A549 (cell line): ENCODE measurements around the gene CDK17. TPM values are rescaled to one million over a fixed set of nuclear protein-coding genes. Genes with fewer than 3 reads are reported as not detected.

ENCODE experiments used
- ATAC-seq, 2 experiments: fragments of 200-7000 bp in 1 of 2; fragments of >200 bp in 1 of 2; cut with Nextera tagmentation in 1 of 2; cut with Tn5 transposase in 1 of 2; 3 replicates each; pipeline versions ENCODE4 v1.8.0 to v1.9.1; 2018 to 2020; ENCODE audit warnings: mild to moderate bottlenecking in 1 of 2, moderate library complexity in 1 of 2
- CTCF ChIA-PET: fragments of 300-600 bp; sonication (Branson Sonifier 250); formaldehyde crosslinking; extraction: SDS; loops from one replicate; lab custom pipeline; 2021; ENCODE audit warnings: antibody characterized with exemption, inconsistent platforms; lab: Yijun Ruan, JAX
- POLR2A ChIA-PET: fragments of 350-600 bp; formaldehyde crosslinking; extraction: SDS; loops from one replicate; lab custom pipeline; 2021; ENCODE audit warnings: antibody characterized with exemption, inconsistent platforms; lab: Yijun Ruan, JAX
- DNase-seq, 2 experiments: peaks; one replicate each; pipeline versions ENCODE4 v3.0.0 to v3.0.0-alpha.2; 2011 to 2016; ENCODE audit warnings: low read depth in 1 of 2, low spot score in 1 of 2
- FAIRE-seq: peaks from 2 replicates; lab custom pipeline; 2011; peaks lifted over from hg19 to GRCh38; lab: Jason Lieb, UNC
- H3K27ac ChIP-seq, 2 experiments: fragments of >200 bp; sonication (Bioruptor Twin); formaldehyde crosslinking; 3 replicates each; pipeline ENCODE4 v1.5.1; 2016 to 2017
- H3K4me1 ChIP-seq: fragments of >200 bp; sonication (Bioruptor Twin); formaldehyde crosslinking; 3 replicates; pipeline ENCODE4 v1.6.1; 2016
- H3K4me2 ChIP-seq: fragments of >200 bp; sonication (Bioruptor Twin); formaldehyde crosslinking; 3 replicates; pipeline ENCODE4 v1.6.1; 2016
- H3K4me3 ChIP-seq: fragments of >200 bp; sonication (Bioruptor Twin); formaldehyde crosslinking; 3 replicates; pipeline ENCODE4 v1.5.1; 2016
- H3K9me3 ChIP-seq: fragments of >200 bp; sonication (Bioruptor Twin); formaldehyde crosslinking; 3 replicates; pipeline ENCODE4 v1.6.1; 2016
- CBX8 ChIP-seq: fragments of 200-600 bp; sonication (generic); IDR thresholded peaks from 2 replicates; pipeline ENCODE4 v1.6.1; 2016
- CEBPB ChIP-seq, 2 experiments: fragments of >200 bp in 1 of 2; sonication (Bioruptor Twin) in 1 of 2; formaldehyde crosslinking in 1 of 2; IDR thresholded peaks; 2 replicates each; pipeline ENCODE4 v1.6.1; 2012 to 2016
- CHD2 ChIP-seq: fragments of 150-350 bp; IDR thresholded peaks from 2 replicates; pipeline ENCODE4 v1.6.1; 2014; ENCODE audit warnings: low read length; ENCODE audit not compliant: partially characterized antibody
- EHF ChIP-seq: fragments of 250-450 bp; sonication (Bioruptor Pico); IDR thresholded peaks from 2 replicates; pipeline ENCODE4 v1.5.0; 2020; ENCODE audit warnings: mild to moderate bottlenecking
- FOSB ChIP-seq: fragments of 250-450 bp; sonication (Bioruptor Pico); IDR thresholded peaks from 2 replicates; pipeline ENCODE4 v1.5.0; 2020; ENCODE audit warnings: mild to moderate bottlenecking, moderate library complexity
- HDAC2 ChIP-seq: fragments of 200-600 bp; sonication (generic); IDR thresholded peaks from 2 replicates; pipeline ENCODE4 v1.6.1; 2016
- HES2 ChIP-seq: fragments of >200 bp; sonication (Bioruptor Twin); formaldehyde crosslinking; IDR thresholded peaks from 2 replicates; pipeline ENCODE4 v1.6.1; 2016
- HEYL ChIP-seq: fragments of 250-450 bp; sonication (Bioruptor Pico); IDR thresholded peaks from 2 replicates; pipeline ENCODE4 v1.8.0; 2021; ENCODE audit warnings: mild to moderate bottlenecking, moderate library complexity
- HMGXB4 ChIP-seq: fragments of 250-450 bp; sonication (Bioruptor Pico); IDR thresholded peaks from 2 replicates; pipeline ENCODE4 v1.5.0; 2021; ENCODE audit warnings: mild to moderate bottlenecking, moderate library complexity, borderline replicate concordance
- HOXA7 ChIP-seq: fragments of 250-450 bp; sonication (Bioruptor Pico); IDR thresholded peaks from 2 replicates; pipeline ENCODE4 v1.5.0; 2020; ENCODE audit warnings: mild to moderate bottlenecking, moderate library complexity
- HOXB13 ChIP-seq: fragments of 250-450 bp; sonication (Bioruptor Pico); IDR thresholded peaks from 2 replicates; pipeline ENCODE4 v1.5.0; 2020; ENCODE audit warnings: low read depth, mild to moderate bottlenecking, moderate library complexity
- HOXB5 ChIP-seq: fragments of 250-450 bp; sonication (Bioruptor Pico); IDR thresholded peaks from 2 replicates; pipeline ENCODE4 v1.5.0; 2020; ENCODE audit warnings: mild to moderate bottlenecking, moderate library complexity
- KDM1A ChIP-seq: fragments of 200-600 bp; sonication (generic); IDR thresholded peaks from 2 replicates; pipeline ENCODE4 v1.6.1; 2016; ENCODE audit warnings: low read depth, mild to moderate bottlenecking
- KDM5A ChIP-seq: fragments of 200-600 bp; sonication (generic); IDR thresholded peaks from 2 replicates; pipeline ENCODE4 v1.6.1; 2016; ENCODE audit warnings: antibody characterized with exemption, mild to moderate bottlenecking
- MAX ChIP-seq: IDR thresholded peaks from 2 replicates; pipeline ENCODE4 v1.6.1; 2012
- NR3C1 ChIP-seq: fragments of >200 bp; sonication (Bioruptor Twin); formaldehyde crosslinking; IDR thresholded peaks from 3 replicates; pipeline ENCODE4 v1.6.1; 2017
- PHF8 ChIP-seq: fragments of 200-600 bp; sonication (generic); IDR thresholded peaks from 2 replicates; pipeline ENCODE4 v1.6.1; 2016; ENCODE audit warnings: low read depth, mild to moderate bottlenecking, antibody characterized with exemption, moderate library complexity, borderline replicate concordance
- POLR2AphosphoS2 ChIP-seq: conservative IDR thresholded peaks from 2 replicates; pipeline ENCODE4 v1.6.1; 2012; ENCODE audit warnings: low read length, improper control_type of control experiment, inconsistent platforms
- RARB ChIP-seq: fragments of 250-450 bp; sonication (Bioruptor Pico); IDR thresholded peaks from 2 replicates; pipeline ENCODE4 v1.8.0; 2021; ENCODE audit warnings: mild to moderate bottlenecking, moderate library complexity
- RFX5 ChIP-seq: fragments of 450-650 bp; IDR thresholded peaks from 2 replicates; pipeline ENCODE4 v1.7.1; 2014; ENCODE audit warnings: antibody characterized with exemption, mild to moderate bottlenecking, moderate library complexity
- RNF2 ChIP-seq: fragments of 200-600 bp; sonication (generic); IDR thresholded peaks from 2 replicates; pipeline ENCODE4 v1.6.1; 2016; ENCODE audit warnings: low read depth, mild to moderate bottlenecking, antibody characterized with exemption, moderate library complexity, borderline replicate concordance
- ZFP36 ChIP-seq: fragments of 450-650 bp; IDR thresholded peaks from 2 replicates; pipeline ENCODE4 v1.6.1; 2014; ENCODE audit warnings: borderline replicate concordance; ENCODE audit not compliant: partially characterized antibody
- ZNF302 ChIP-seq: fragments of 250-450 bp; sonication (Bioruptor Pico); IDR thresholded peaks from 2 replicates; pipeline ENCODE4 v1.9.0; 2021; ENCODE audit warnings: inconsistent platforms, mild to moderate bottlenecking, moderate library complexity
- WGBS: methylation state at CpG from one replicate; pipeline ENCODE4 v1.1.6; 2017; ENCODE audit errors: missing lambda C conversion rate; 5-methylcytosine and 5-hydroxymethylcytosine counted together
- polyA plus RNA-seq, 4 experiments: library from polyadenylated mRNA; depleted of rRNA in 3 of 4; stranded (reverse); fragments of >200 nt; fragmentation: RNase III in 1 of 4; extraction: RNeasy Plus Mini Kit Qiagen cat#74134 plus additional on column Dnase treatment in 1 of 4; gene quantifications; 2 replicates in 3 of 4; 3 replicates in 1 of 4; pipeline ENCODE4 v1.2.3, GENCODE V29; 2011 to 2017
- TF ChIP-seq, protein P1 (sequence below): IDR thresholded peaks from 2 replicates; pipeline ENCODE4 v1.6.1; 2012

The CDK17 gene
- polyA plus RNA-seq, 2 of the 4 experiments (the other 2 are of a cell fraction), result 11.4 to 43.5 TPM

GRCh38 chr12:96258104-96258961 is 141.9 kb downstream of the CDK17 start (continued):
- TF ChIP-seq HMGXB4 (CRISPR knock-in tag) (no peak), RNF2 (no peak), ZNF302 (CRISPR knock-in tag) (no peak)
- TF ChIP-seq, all 56 proteins: peak for 0

- Histone ChIP-seq H3K27ac (no peak overlapping the region), H3K4me1 (peaks cover 8% of the 10 kb centered on the region; the same call in 1 of the 3 replicates), H3K4me3 (no peak overlapping the region), H3K4me2 (no peak overlapping the region), H3K9me3 (no peaks in the 10 kb centered on the region)
- ATAC-seq, result no peak
- TF ChIP-seq HES2, result no peak
- no peak for TF ChIP-seq ZFP36
- TF ChIP-seq ZNF302 (CRISPR knock-in tag), result no peak
- TF ChIP-seq KDM1A, result 0 out of 2 replicates have a peak, but pooled peaks have one; percentile 54
- TF ChIP-seq MAX, result no peak
- no peak for TF ChIP-seq NR3C1
- TF ChIP-seq POLR2AphosphoS2, result no peak
- peak; percentile 13 for FAIRE-seq
- ChIA-PET CTCF (interaction anchor here (0.6 to 1.6 kb wide), 4 partner anchors 11 to 258 kb away, joined by 3 to 6 read pairs (median 4); no protein-coding TSS in a partner anchor), POLR2A (no interaction called here)
- DNase-seq, result no peak
- WGBS, result 76% methylated on average over 2 of the region's 2 CpGs
Observed at GRCh38 chr12:96257550-96258103, 142.6 kb downstream of the CDK17 start.

DNA sequence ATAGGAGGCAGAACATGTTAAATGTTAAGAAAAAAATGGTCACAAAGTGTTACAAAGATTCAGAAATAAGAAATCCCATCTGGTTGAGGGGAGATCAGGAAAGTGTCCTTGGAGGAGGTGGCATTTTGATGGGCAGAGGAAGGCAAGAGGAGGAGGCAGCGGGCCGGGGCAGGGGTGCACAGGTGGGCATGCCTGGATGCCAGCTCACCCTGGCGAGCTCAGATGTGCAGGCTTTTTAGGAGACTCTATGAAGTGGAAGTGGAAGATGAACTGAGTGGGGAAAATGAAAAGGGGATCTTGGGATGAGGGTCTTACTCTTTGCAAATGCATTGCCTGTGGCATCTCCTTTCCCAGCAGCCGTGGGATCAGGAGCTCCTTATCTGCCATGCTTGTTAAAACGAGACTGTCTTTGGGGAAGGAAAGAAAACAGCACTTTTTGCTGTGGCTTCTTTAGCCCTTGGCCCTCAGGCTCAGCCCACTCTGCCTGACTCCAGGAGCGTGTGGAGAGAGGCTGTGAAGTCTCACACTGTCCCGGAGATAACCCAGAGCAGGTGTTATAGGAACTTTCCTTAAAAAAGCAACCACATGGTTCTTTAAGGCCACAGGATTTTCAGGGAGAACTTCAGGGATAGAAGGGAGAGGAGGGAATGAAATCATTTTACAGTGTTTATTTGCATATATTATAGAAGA is 143.4 kb downstream of the CDK17 start:
- ATAC-seq, result peak in 1 of 2 experiments; percentile 28; a peak in 3 of 6 replicates
- H3K4me2 ChIP-seq, result no peak overlapping the region
- TF ChIP-seq NR3C1 (no peak), CEBPB (IDR thresholded peaks at IDR 0.05) (no peak)
- TF ChIP-seq, all 56 proteins: peak for 0
- ChIA-PET POLR2A (no interaction called here), CTCF (interaction anchor here (1.3 to 1.6 kb wide), 3 partner anchors 10 to 259 kb away, joined by 3 to 6 read pairs (median 4); no protein-coding TSS in a partner anchor)
- DNase-seq (no peak), FAIRE-seq (no peak)
- WGBS, result 89% methylated on average over 7 of the region's 7 CpGs
- Histone ChIP-seq H3K9me3 (no peaks in the 10 kb centered on the region), H3K4me3 (no peak overlapping the region), H3K4me1 (peaks cover 8% of the 10 kb centered on the region; the same call in 1 of the 3 replicates), H3K27ac (no peak overlapping the region)

DNA sequence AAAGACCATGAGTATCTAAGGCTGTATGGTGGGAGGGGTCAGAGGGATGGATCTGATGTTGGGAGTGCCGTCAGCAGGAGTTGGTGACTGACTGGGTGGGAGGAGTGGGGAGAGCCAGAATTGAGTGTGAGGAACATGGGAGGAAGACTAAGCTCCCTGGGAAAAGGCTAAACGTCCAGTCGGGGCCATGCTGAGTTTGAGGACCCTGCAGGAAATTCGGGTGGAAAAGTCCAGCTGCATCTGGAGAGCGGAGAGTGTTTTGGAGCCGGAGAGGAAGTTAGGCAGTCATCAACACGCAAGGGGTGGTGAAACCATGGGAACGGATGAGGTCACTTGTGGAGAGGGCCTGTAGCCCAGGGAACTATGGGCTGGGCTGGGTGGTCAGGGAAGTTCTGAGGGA is 145.2 kb downstream of the CDK17 start:
- no peak overlapping the region for H3K27ac ChIP-seq
- 84% methylated on average over 8 of the region's 8 CpGs for WGBS
- no peak for TF ChIP-seq RFX5
- no peak for TF ChIP-seq PHF8
- TF ChIP-seq KDM1A, result no peak
- TF ChIP-seq HDAC2, result no peak
- TF ChIP-seq HOXB5 (CRISPR knock-in tag), result no peak
- no peak for TF ChIP-seq KDM5A
- TF ChIP-seq HEYL, result no peak
- TF ChIP-seq HOXA7 (CRISPR knock-in tag), result no peak
- TF ChIP-seq CHD2, result no peak
- TF ChIP-seq, protein P1, sequence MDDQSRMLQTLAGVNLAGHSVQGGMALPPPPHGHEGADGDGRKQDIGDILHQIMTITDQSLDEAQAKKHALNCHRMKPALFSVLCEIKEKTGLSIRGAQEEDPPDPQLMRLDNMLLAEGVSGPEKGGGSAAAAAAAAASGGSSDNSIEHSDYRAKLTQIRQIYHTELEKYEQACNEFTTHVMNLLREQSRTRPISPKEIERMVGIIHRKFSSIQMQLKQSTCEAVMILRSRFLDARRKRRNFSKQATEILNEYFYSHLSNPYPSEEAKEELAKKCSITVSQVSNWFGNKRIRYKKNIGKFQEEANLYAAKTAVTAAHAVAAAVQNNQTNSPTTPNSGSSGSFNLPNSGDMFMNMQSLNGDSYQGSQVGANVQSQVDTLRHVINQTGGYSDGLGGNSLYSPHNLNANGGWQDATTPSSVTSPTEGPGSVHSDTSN, result no peak
- no peak for TF ChIP-seq NR3C1
- TF ChIP-seq FOSB, result no peak
- no peak for TF ChIP-seq CBX8
- TF ChIP-seq EHF, result no peak
- no peak for TF ChIP-seq HOXB13 (CRISPR knock-in tag)
- TF ChIP-seq ZFP36, result no peak
- no peak for TF ChIP-seq RARB (CRISPR knock-in tag)
- DNase-seq (no peak), FAIRE-seq (no peak), ATAC-seq (peak in 1 of 2 experiments; percentile 11; a peak in 2 of 6 replicates)
- ChIA-PET POLR2A (no interaction called here), CTCF (interaction anchor here (1.4 to 1.9 kb wide), 4 partner anchors 9 to 234 kb away, joined by 3 to 4 read pairs (median 4); no protein-coding TSS in a partner anchor)
- peaks cover 8% of the 10 kb centered on the region; the same call in 1 of the 3 replicates for H3K4me1 ChIP-seq
- no peak overlapping the region for H3K4me3 ChIP-seq
- no peak overlapping the region for H3K4me2 ChIP-seq
- no peaks in the 10 kb centered on the region for H3K9me3 ChIP-seq
